Stimulated activated CD4-positive, alpha-beta T cell treated with anti-CD3 and anti-CD28 coated beads, Interleukin-2, amount 100 ng/mL, for 24 hours (primary cell): ENCODE data around the gene PDGFC.

Experiments
- DNase-seq, 2 donors: peaks; one replicate each; pipeline ENCODE4 v3.0.0-alpha.2; 2020

Gene PDGFC

DNA sequence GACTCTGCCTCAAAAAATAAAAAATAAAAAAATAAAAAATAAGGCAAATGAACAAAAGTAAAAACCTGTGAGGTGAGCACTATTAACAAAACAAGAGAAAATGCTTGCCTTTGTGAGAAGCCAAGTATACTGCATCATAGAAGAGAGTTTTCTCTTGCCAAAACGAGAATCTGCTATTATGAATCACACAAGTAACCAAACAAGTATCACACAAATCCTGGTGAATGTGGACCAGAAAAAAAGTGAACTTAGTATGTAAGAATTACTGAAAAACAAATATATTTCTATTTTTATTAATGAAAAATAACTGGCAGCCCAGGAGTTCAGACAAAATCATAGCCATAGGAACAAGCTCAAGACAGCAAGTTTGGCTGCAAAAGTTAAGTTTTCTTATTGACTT is 193.5 kb downstream of the PDGFC start:
- DNase-seq: no peak

DNA sequence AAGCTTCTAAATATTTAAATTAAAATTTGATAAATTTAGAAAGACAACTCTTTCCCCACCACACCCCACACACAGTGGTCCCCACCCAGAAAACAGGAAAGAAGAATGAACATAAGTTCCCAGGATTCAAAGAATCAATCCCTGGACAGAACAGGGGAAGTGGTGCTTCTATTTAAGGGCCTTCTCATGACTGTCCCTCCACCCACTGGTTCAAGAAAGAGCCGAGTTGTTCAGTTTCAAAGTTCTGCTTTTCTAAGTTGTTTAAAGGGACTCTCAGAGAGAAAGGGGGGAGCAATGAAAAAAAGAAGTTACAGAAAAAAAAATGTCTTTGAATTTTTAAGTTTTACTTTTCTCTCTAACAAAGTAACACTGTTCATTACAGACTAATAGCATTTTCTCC is 195.8 kb downstream of the PDGFC start:
- DNase-seq: no peak

DNA sequence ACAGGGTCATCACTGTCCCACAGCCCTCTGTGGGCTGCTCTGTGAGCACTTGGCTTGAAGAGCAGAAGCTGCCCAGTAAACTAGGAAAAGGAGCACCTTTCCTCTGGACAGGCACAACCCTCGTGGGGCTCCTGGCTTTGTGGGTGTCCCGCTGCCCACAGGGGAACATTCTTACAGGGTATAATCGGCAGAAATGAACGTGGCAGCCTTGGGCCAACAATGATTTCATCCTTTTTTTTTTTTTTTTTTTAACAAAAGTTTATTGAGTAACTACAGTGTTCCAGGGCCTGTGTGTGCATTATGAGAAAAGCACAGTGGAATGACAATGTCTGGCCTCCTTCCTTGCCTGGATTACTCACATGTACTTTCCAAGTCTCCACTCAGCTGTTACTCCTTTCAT is 197.2 kb downstream of the PDGFC start:
- DNase-seq: no peak

DNA sequence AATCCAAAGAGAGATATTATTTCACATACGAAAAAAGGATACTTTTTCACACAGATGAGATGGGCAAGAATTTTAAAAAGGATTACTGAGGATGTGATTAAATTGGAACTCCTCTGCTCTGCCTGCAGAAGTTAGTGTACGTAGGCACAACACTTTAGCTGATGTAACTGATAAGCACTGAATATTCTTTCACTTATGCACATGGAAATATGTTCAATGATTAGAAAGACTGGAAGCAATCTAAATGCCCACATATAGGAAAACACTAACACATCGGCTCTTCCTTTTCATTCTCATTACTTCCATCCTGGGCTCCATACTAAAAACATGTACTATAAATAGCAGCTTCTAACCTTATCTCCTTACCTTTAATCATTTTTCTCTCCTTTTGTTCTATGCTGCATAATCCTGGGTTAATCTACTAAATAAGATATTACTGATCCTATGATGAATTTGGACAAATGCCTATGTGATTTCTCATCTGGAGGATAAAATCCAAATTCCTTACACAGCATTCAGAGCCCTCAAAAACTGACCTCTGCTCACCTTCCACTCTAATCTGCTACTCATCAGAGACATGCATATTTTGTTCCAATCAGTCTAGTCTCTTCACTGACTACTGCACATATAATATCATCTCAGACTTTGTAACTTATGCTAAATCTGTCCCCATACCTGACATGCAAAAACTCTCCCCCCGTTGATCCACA is 197.8 kb downstream of the PDGFC start:
- no peak for DNase-seq

DNA sequence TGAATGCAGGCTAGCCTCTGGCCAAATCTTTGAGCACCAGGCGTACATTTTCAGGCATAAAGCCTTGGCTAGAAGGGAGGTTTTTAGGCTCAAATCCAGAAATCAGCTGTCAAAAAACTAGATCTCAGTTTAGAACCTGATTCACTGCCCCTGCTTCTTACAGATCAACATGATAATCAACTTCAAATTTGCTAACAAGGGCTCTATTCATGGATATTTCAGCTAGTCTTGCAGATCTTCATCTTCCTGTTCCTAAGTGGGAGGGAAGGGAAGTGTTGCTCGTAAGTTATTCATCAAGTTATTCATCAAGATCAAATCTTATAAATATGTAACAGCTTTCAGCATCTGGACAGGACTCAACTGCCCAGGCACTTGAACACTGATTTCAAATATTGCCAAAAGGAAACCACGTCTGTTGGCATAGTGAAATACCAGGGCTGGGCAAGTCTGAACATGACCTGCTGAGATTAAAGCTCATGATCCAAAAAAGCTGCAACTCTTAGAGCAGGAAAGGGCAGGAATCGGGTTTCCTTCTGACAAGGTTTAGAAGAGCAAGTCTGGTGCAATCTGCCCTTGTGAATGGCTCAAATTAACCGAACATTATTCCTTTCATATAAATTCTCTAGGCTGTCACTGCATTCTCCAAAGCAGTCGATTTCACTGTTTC is 200.3 kb downstream of the PDGFC start:
- DNase-seq: no peak

DNA sequence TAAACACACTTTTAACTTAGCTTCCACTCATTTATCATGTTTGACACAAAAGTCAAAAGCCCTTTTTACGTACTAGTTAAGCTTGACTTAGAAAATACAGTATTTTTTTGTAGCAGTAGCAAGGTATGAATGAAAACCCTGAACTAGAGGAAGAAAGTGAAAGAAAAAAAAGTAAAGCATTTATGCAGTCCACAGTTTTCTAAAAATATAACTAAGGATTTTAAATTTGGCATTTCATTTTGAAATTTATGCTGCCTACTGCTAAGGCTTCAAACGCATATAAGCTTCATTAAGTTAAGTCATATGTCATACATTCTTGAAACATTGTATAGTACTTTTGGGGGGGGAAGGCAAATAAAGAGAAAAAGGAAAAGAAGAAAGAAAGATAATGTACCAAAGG is 201.5 kb downstream of the PDGFC start:
- DNase-seq: no peak

DNA sequence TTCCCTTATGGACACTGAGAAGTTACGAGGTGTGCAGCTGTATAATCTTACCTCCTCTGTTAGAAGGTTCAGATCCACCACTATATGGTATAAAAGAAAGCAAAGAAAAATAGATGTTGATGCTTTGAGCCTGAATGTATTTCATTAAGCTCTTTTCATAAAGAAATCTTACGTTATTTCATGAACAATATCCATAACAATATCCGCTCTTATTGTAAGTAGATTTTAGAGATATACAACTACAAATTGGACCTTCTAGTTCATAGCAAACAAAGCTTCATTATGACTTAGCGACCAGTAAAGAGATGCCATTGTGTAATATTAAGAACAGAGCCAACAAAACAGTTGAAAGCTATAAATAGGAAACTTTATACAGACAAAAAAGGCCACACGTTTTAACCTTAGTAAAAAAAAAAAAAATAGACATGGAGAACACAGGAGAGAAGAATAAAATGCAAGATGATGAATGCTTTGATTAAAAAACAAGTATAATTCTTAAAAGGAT is 203.6 kb downstream of the PDGFC start:
- no peak for DNase-seq

DNA sequence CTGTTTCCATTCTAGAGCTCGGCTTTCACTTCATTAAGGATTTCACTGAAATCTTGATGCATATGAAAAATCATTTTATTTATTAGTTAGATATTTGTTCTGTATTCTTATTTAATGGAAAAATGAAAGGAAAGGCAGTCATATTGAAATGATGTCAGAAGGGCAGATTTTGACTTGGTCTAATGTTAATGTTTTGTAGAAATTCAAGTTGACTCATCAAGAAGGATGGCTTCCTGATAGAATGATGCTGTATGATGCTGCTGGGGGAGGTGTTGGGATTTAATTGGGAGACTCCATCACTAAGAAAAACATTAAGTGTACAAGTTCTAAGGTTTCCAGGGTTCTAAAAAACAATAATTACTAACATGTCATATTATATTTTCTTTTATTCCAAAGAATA is 204.8 kb downstream of the PDGFC start:
- no peak for DNase-seq

DNA sequence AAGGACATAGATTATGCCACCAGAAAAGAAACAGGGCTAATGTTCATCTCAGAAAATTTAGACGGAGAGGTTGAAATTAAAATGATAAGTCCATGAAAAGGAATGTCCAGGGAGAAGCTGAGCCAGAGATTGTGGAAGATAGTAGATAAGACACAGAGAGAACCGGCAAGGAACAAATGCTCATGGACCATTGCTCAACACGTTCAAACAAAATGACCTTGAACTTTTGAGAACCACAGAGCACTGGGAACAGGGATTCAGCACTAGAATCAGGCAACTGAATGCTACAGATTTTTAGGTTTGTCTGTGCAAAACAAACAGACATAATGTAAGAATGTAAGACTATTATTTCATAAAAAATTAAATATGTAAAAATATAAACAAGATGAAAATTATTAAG is 206.3 kb downstream of the PDGFC start:
- no peak for DNase-seq

DNA sequence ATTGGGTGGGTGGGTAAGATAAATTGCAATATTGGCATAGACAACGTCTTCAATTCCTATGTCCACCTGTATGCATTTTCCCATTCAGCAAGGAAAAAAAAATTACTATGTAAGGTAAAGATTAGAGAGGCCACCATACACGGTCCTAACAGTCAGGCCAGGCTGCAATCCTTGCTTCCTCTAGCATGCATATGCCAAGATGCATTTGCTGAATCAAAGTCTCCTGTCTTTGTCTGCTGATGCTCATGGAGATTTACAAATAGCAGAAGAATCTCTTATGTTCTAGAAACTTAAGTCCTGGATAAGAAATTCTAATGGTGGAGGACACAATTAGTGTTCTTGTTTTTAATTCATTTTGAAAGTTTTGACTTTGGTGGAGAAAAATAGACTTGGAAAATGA is 206.8 kb downstream of the PDGFC start:
- DNase-seq: no peak

DNA sequence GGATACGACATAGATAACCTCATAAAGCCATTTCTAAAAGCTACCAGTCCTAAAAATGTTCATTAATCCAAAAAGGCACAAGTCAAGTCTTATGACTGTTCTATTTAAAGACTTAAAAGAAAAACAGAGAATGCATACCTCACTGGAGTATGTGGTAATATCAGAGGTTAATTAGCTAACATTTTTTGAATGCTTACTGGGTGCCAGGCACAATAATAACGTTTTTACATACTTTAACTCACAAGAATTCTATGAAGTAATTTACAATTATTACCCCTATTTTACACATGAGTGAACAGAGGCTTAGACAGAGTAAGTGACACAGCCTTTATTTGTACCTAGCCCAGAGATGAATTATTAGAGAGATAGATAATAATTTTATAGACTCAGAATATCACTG is 207.5 kb downstream of the PDGFC start:
- DNase-seq: no peak

DNA sequence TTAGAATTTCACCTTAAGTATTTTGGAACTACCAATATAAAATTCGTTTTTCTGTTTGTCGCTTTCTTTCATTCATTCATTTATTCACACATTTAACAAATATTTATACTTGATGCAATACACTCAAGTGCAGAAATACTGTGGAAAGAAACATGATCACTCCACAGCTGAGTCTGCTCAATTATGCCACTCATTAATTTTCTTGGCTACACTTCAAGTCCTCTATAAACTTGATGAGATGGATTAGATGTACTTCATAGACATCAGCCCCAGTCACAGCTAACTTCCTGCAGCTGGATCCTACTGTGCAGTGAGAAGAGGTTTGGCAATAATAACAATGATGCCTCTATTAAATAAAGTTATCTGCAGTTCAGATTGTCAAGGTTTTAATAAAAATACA is 208.1 kb downstream of the PDGFC start:
- DNase-seq: no peak

DNA sequence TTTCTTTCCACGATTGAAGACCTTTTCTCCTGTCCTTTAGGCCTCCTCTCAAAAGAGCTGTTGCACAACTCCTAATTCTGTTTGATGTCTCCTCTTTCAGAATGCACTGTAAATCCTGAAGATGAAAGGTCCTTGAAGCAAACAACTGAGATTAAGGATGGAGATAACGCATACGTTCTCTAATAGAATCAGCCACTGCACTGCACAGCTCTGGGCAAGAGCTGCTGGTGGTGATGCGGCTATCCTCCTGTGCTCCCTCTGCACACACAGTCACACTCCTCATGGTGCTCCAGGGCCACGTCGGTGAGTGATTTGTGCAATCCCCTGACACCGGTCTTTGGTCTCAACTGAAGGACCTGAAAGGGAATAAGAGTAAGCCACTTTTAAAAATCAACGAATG is 208.7 kb downstream of the PDGFC start:
- DNase-seq: no peak

DNA sequence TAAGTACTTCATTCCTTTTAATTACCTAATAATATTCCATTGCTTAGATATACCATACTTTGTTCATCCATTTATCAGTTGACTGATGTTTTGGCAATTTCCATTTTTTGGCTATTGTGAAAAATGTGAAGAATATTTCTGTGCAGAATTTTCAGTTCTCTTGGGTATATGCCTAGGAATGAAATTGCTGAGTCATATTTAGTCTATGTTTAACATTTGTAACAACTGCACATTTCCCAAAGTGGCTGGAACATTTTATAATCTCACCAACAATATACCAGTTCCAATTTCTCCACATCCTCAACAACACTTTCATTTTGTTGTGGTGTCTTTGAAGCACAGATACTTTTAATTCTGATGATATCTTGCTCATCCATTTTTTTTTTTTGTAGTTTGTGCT is 215.5 kb downstream of the PDGFC start:
- DNase-seq: no peak

DNA sequence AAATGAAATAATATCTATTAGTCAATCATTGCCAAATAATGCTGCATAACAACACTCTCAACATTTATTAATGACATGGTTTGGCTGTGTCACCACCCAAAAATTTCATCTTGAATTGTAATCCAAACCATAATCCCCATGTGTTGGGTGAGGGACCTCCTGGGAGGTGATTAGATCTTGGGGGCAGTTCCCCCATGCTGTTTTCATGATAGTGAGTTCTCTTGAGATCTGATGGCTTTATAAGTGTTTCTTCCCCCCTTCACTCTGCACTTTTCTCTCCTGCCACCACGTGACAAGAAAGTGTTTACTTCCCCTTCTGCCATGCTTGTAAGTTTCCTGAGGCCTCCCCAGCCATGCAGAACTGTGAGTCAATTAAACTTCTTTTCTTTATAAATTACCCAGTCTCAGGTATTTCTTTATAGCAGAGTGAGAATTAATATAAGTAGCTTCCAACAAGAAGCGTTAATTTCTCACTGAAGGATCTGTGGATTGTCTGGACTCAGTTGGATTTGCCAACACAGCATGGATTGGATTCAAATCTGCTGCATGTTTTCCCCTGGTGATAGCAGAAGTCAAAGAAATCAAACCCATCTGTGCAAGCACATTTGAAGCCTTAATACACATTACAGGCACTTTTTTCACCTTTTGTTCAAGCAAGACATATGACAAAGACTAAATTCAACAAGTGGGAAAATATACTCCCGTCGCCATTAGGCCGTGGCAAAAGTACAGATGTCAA is 216.6 kb downstream of the PDGFC start:
- DNase-seq: no peak

DNA sequence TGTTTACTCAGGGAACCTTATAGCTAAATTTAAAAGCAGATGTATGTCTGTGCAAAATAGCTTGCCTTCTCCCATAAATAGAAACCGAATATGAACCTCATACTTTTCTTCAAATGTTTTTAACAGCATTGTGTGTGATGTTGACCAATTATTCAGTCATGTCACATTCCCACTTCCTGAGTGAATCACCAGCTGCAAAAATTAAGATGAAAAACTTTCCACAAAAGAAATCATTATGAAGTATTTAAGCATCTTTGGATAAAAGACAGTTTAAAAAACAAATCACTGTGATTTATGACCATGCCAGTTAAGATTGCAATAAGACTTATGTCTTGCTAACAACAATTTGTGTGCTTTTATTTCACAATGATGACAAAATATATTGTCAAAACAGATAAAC is 220.1 kb downstream of the PDGFC start:
- no peak for DNase-seq

DNA sequence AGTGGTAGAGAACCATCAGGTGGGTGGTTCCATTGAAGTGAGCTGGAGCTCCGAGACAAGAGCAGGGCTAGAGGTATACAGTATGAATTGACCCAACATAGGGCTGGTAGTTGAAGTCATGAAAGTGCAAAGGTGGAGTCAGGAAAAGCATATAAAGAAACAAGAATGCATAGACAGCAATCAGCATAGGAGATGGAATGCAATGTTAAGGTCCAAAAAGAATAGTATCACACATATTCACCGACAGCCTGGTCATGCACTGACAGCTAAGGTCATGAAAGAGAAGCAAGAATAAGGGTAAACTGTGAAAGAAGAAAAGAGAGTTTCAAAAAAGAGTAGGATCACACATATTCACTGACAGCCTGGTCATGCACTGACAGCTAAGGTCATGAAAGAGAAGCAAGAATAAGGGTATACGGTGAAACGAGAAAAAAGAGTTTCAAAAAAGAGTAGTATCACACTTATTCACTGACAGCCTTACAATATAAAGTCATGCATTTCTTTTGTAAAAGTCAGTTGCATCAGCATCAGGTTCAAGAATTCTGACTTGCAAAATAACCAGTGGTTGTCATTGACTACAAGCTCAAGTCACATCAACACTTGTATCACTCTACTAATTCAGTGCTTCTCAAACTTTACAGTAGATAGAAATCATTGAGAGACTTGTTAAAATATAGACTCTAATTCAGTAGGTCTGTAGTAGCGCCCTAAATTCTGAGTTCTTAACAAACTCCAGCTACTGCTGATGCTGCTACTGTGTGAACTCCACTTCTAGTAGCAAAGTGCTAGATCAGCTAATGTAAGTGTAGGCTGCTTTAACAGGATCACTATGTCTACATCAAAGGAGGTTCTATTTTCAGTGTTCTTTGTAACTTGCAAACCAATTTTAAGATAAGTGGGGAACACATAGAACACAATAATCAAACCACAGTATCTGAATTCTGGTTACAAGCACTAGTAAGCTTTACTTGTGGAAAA is 221.9 kb downstream of the PDGFC start:
- DNase-seq: no peak

DNA sequence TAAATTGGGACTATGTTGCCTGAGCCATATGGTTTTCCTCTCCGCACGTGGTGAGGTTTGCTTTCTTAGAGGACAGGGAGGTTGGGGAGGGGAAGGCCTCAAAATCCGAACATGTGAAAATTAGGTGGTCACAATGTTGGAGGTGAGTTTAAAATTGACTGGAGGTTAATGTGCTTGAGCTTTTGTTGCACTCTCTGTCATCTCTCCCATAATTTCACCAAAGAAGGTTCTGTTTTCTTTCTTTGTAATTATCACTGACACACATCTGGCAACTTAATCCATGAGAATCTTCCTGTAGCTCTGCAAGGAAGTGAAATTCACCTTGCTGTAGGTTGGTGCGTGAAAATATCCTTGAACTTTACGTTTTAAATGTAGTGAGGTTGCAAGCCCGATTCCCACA is 225.5 kb downstream of the PDGFC start:
- DNase-seq: no peak

DNA sequence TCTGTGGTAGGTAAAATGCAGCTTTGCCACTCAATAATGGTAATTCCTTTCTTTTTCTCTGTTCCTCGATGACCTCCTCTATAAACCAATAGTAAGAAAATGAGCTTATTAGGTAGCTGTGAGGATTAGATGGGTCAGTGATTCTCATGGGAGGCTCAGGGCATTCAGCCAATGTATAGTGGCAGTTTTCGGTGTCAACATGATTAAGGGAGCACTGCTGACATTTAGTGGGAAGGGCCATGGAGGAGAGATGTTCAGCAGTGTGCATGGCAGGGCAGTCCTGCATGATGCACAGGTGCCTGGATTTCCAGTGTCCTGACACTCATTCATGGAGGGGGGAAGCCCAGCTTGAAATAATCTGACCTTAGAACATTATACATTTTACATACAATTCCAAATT is 232.8 kb downstream of the PDGFC start:
- DNase-seq: no peak

DNA sequence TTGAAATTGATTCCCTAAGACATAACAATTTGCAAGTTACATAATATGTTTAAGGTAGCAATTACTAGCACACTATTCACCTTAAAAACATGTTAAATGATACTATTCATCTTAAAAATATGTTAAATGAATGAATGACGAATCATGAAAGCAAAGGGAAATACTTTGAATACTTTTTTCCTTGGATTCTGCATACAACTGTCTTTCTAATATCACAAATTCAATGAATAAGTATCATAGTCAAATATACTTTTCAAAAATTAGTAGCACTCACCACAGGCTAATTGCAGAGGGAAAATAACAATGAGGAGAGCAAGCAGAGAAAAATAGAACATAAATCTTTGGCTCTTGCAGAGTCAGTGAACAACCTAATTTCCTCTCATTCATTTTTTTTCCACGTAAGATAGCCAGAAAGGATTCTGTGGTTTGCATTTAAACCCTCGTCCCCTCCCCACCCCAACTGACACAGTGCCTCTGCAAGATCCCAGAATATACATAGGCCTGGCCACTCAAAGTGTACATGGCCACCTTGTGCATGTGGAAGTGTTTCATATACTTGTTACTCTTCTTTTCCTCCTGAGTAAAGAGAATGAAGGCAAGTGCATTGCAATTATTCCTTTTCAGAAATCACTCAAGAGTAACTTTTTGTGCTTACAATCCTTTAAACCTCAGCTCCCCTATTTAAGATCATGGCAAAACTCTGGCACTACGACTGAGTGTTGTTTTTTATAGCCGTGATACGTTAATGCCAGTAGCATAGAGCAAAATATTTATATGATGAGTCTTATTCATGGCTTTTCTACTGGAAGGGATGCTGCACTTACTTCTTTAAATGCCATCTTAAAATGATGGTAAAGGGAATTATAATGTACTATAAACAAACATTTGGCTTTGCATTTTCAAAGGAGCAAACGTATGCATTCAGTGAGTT is 236.4 kb downstream of the PDGFC start:
- DNase-seq: no peak

DNA sequence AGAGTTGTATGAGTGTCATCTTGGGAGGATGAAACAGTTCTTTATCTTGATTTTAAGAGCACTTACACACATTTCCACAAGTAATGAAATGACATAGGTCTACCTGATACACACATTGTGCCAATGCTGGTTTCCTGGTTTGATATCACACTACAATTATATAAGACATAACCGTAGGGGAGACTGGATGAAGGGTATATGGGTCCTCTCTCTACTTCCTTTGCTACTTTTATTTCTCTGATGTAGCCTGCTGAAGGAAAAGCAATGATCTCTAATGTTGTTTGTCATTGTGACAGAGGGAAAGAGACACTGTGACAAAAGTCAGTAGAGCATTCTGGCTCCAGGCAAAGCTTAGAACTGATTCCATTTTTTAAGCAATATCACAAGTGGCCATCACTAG is 238.0 kb downstream of the PDGFC start:
- DNase-seq: no peak

DNA sequence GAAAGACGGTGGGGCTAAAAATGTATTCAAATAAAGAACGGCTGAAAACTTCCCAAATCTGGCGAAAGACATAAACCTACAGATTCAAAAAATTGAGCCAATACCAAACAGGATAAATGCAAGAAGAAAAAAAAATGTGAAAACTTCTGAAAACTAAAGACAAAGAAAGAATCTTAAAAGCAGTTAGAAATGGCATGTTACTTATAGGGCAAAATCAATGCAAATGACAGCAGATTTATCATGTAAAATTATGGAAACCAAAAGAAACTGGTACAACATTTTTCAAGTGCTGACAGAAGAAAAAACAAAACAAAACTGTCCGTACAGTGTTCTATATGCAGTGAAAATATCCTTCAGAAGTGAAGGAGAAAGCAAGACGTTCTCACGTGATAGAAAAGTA is 239.0 kb downstream of the PDGFC start:
- DNase-seq: no peak
